ENCODE results near the gene RNF123. TPM values are rescaled to one million over a fixed set of nuclear protein-coding genes. Genes with fewer than 3 reads are reported as not detected.

RNF123 gene
- total RNA-seq, 1 experiment from 2014 or later = 40.6 TPM

DNA sequence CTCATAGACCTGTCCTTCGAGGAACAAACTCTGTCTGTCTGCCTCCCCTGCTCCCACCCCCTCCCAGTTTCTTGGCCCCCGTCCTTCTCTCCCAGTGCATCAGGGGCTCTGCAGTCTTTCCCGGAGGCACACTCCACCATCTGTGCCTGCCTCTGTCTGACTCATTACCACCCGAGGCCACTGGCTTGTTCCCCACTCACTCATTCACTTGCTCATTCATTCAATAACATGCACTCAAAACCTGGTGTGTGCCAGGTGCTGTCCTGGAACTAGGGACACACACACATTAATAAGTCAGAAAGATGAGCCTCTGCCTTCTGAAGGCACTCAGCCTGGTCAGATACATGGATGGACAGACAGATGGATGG, 17.7 kb downstream of the RNF123 start:
- Histone ChIP-seq H3K9ac (ENCODE audit: extremely low read depth, insufficient read length, low read length) (no peak overlapping the region), H2BK5ac (ENCODE audit: insufficient read length, low read length) (no peak overlapping the region), H4K8ac (replicated peaks; ENCODE audit: insufficient read length, low read depth, low read length) (no peak overlapping the region), H3K4me1 (ENCODE audit: insufficient read depth, low read length) (no peaks in the 10 kb centered on the region), H4K5ac (ENCODE audit: insufficient read length, low read depth, low read length) (no peak overlapping the region), H2AFZ (ENCODE audit: low read length) (no peak overlapping the region), H2BK20ac (ENCODE audit: low read depth, low read length, poor library complexity, severe bottlenecking) (no peak overlapping the region), H3K9me3 (ENCODE audit: control insufficient read depth, low read depth, low read length) (no peaks in the 10 kb centered on the region), H3K27ac (ENCODE audit: insufficient read length, low read depth, low read length) (no peak overlapping the region), H3K79me2 (ENCODE audit: insufficient read depth, low read length) (no peaks in the 10 kb centered on the region), H3K4ac (ENCODE audit: low read depth, low read length) (no peak overlapping the region), H3K79me1 (ENCODE audit: insufficient read depth, low read depth, low read length, poor library complexity, severe bottlenecking) (no peaks in the 10 kb centered on the region), H3K23ac (ENCODE audit: insufficient read length, low read depth, low read length) (no peak overlapping the region), H3K23me2 (ENCODE audit: insufficient read length, low read depth, low read length, poor library complexity, severe bottlenecking) (no peaks in the 10 kb centered on the region), H4K20me1 (ENCODE audit: control insufficient read depth, insufficient read depth, insufficient read length) (no peaks in the 10 kb centered on the region), H2BK15ac (ENCODE audit: low read depth, low read length) (no peak overlapping the region), H3T11ph (ENCODE audit: low read length) (no peak overlapping the region), H3K56ac (ENCODE audit: insufficient read length, low read depth, low read length) (no peak overlapping the region), H3K14ac (ENCODE audit: insufficient read depth, low read length) (no peak overlapping the region), H4K91ac (ENCODE audit: insufficient read length, low read depth, low read length) (no peak overlapping the region), H3K27me3 (ENCODE audit: insufficient read depth, low read length) (no peaks in the 10 kb centered on the region), H3K4me2 (ENCODE audit: insufficient read depth, insufficient read length, low read length) (no peak overlapping the region), H3K18ac (ENCODE audit: insufficient read length, low read depth, low read length) (no peak overlapping the region), H2BK12ac (ENCODE audit: insufficient read length, low read depth, low read length) (no peak overlapping the region), H2AK5ac (ENCODE audit: insufficient read length, low read length) (no peak overlapping the region), H2BK120ac (ENCODE audit: low read depth, low read length, poor library complexity, severe bottlenecking) (no peak overlapping the region)
- TF ChIP-seq, protein P1, sequence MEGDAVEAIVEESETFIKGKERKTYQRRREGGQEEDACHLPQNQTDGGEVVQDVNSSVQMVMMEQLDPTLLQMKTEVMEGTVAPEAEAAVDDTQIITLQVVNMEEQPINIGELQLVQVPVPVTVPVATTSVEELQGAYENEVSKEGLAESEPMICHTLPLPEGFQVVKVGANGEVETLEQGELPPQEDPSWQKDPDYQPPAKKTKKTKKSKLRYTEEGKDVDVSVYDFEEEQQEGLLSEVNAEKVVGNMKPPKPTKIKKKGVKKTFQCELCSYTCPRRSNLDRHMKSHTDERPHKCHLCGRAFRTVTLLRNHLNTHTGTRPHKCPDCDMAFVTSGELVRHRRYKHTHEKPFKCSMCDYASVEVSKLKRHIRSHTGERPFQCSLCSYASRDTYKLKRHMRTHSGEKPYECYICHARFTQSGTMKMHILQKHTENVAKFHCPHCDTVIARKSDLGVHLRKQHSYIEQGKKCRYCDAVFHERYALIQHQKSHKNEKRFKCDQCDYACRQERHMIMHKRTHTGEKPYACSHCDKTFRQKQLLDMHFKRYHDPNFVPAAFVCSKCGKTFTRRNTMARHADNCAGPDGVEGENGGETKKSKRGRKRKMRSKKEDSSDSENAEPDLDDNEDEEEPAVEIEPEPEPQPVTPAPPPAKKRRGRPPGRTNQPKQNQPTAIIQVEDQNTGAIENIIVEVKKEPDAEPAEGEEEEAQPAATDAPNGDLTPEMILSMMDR (conservative IDR thresholded peaks at IDR 0.05) = no peak
- Mint-ChIP-seq H3K4me3 (no peak overlapping the region), H3K36me3 (ENCODE audit: insufficient read depth in 1 of 3, low read depth in 3 of 3) (peaks cover 4 to 20% (median 16%) of the 10 kb centered on the region in 3 experiments; a peak in 6 of 7 replicates), H3K4me1 (peaks cover 8% of the 10 kb centered on the region in 2 experiments), H3K27me3 (ENCODE audit: low read depth) (no peaks in the 10 kb centered on the region), H3K9me3 (no peaks in the 10 kb centered on the region), H3K27ac (no peak overlapping the region; a peak in 1 of 7 replicates)
- WGBS (ENCODE audit: extremely low coverage, insufficient read length, low lambda C conversion rate) = no CpG with 5 or more reads among the region's 4 CpGs
- no peak for DNase-seq

Measured in H9 (cell line).